Gastroesophageal sphincter (tissue), 3 donors: Measurements from ENCODE around the gene GNG14.
"Not testable (repeated sequence)": the region's sequence is repeated elsewhere in the genome, so short reads cannot be mapped to it uniquely, and the experiment has no call there.

ENCODE experiments used
- CTCF ChIP-seq, 4 experiments: fragments of 200-600 bp in 2 of 4; fragments of 450-650 bp in 2 of 4; sonication (generic) in 1 of 4; IDR thresholded peaks; one replicate each; pipeline ENCODE4 v1.5.1; 2017 to 2019; ENCODE audit warnings: antibody characterized with exemption in 4 of 4, mild to moderate bottlenecking in 2 of 4, moderate library complexity in 2 of 4
- POLR2A ChIP-seq, 2 donors: fragments of 450-650 bp; IDR thresholded peaks; one replicate each; pipeline ENCODE4 v1.6.1; 2017; ENCODE audit warnings: antibody characterized with exemption in 2 of 2, mild to moderate bottlenecking in 2 of 2, moderate library complexity in 1 of 2
- POLR2AphosphoS5 ChIP-seq: sonication (generic); formaldehyde crosslinking; IDR thresholded peaks from one replicate; pipeline ENCODE4 v1.6.1; 2017; ENCODE audit warnings: antibody characterized with exemption

DNA sequence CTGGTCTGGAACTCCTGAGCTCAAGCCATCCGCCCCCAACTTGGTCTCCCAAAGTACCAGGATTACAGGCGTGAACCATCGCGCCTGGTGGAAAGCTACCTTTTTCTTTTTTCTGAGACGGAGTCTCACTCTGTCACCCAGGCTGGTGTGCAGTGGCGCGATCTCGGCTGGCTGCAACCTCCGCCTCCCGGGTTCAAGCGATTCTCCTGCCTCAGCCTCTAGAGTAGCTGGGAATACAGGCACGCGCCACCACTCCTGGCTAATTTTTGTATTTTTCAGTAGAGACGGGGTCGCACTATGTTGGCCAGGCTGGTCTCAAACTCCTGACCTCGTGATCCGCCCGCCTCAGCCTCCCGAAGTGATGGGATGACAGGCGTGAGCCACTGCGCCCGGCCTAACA, 9.6 kb downstream of the GNG14 start:
- TF ChIP-seq POLR2A (IDR thresholded peaks at IDR 0.05); CTCF (IDR thresholded peaks at IDR 0.05); POLR2AphosphoS5: not testable (repeated sequence)
